ENCODE data around the gene JPH2. TPM values are rescaled to one million over a fixed set of nuclear protein-coding genes. Genes with fewer than 3 reads are reported as not detected.

The JPH2 gene
- total RNA-seq, 1 experiment from 2014 or later: 0.17 TPM

GRCh38 chr20:44204156-44204831 is 17.3 kb upstream of the JPH2 start:
- peak overlapping the region; percentile 57 for H3K9ac ChIP-seq (ENCODE audit: low read length)
- H3K27ac ChIP-seq (ENCODE audit: low read depth, low read length): peak overlapping the region; percentile 95
- no peaks in the 10 kb centered on the region for H3K27me3 ChIP-seq (ENCODE audit: insufficient read depth, low read length)
- no TSS peak for BruUV-seq (replicated peaks)
- ChIA-PET POLR2A (interaction anchor here (0.6 kb wide), 1 partner anchor 441 kb away, joined by 3 read pairs; no protein-coding TSS in a partner anchor), CTCF (interaction anchor here (1.1 to 1.5 kb wide), 3 partner anchors 13 to 180 kb away, joined by 4 to 7 read pairs (median 5); no protein-coding TSS in a partner anchor), RAD21 (ENCODE audit: low non-redundant PET in 1 of 2, low total read pairs in 2 of 2, uncharacterized antibody in 2 of 2, unreplicated experiment in 2 of 2) (no interaction called here)
- ATAC-seq: peak; percentile 95
- no peaks in the 10 kb centered on the region for H3K9me2 ChIP-seq (ENCODE audit: insufficient read depth)
- DNase-seq (ENCODE audit: low read depth, low spot score): peak; percentile 92
- H3K79me2 ChIP-seq (ENCODE audit: insufficient read depth, low read length): peaks cover 89% of the 10 kb centered on the region
- intact Hi-C loops (cut with micrococcal nuclease): no loop called here
- peaks cover 50 to 59% of the 10 kb centered on the region in 2 experiments for H3K4me1 ChIP-seq (ENCODE audit: control insufficient read depth in 1 of 2, insufficient read depth in 2 of 2, low read length in 2 of 2)
- peaks cover 31% of the 10 kb centered on the region in 2 experiments for H3K36me3 ChIP-seq (ENCODE audit: control insufficient read depth in 1 of 2, insufficient read depth in 2 of 2, low read length in 2 of 2)
- no peaks in the 10 kb centered on the region for H3K9me3 ChIP-seq (ENCODE audit: control insufficient read depth in 1 of 2, insufficient read depth in 1 of 2, low read depth in 1 of 2, low read length in 2 of 2)
- peak overlapping the region; percentile 74 for H3K4me2 ChIP-seq (ENCODE audit: low read length)
- H2AFZ ChIP-seq (ENCODE audit: low read depth, low read length, poor library complexity, severe bottlenecking): no peak overlapping the region
- H4K20me1 ChIP-seq (ENCODE audit: insufficient read depth): no peaks in the 10 kb centered on the region
- peak overlapping the region; percentile 4 to 38; a peak in 2 of 4 replicates for H3K4me3 ChIP-seq (replicated peaks in 1 of 2; ENCODE audit: low read depth in 1 of 2, low read length in 2 of 2)
- TF ChIP-seq SIN3A (IDR thresholded peaks at IDR 0.05; ENCODE audit: low read depth) (peak; percentile 73), ZNF274 (IDR thresholded peaks at IDR 0.05; ENCODE audit: low read depth, low read length) (no peak), SRF (IDR thresholded peaks at IDR 0.05; ENCODE audit: low read depth) (peak; percentile 85; the same call in 1 of the 2 replicates), CBX3 (IDR thresholded peaks at IDR 0.05; ENCODE audit: low read depth) (peak; percentile 85; the same call in 1 of the 2 replicates), REST (IDR thresholded peaks at IDR 0.05; ENCODE audit: low read depth) (no peak), ATF3 (IDR thresholded peaks at IDR 0.05) (peak; percentile 80; the same call in 1 of the 2 replicates), EZH2 (IDR thresholded peaks at IDR 0.05) (no peak), TCF7L2 (IDR thresholded peaks at IDR 0.05; ENCODE audit: borderline replicate concordance, extremely low read depth, insufficient read depth, insufficient read length) (no peak), ELF1 (IDR thresholded peaks at IDR 0.05; ENCODE audit: borderline replicate concordance, low read depth) (no peak), JUND (IDR thresholded peaks at IDR 0.05) (peak; percentile 98), CEBPB (IDR thresholded peaks at IDR 0.05; ENCODE audit: low read depth) (peak; percentile 77), MAX (IDR thresholded peaks at IDR 0.05) (peak; percentile 56; the same call in 1 of the 2 replicates), YY1 (IDR thresholded peaks at IDR 0.05; ENCODE audit: extremely low read depth, insufficient replicate concordance, low read depth, low read length) (no peak), EGR1 (IDR thresholded peaks at IDR 0.05; ENCODE audit: low read depth) (peak; percentile 53; the same call in 1 of the 2 replicates), RAD21 (IDR thresholded peaks at IDR 0.05; ENCODE audit: low read depth) (0 out of 2 replicates have a peak, but pooled peaks have one; percentile 4), POLR2A (IDR thresholded peaks at IDR 0.05; ENCODE audit: borderline replicate concordance, extremely low read depth, insufficient read depth, insufficient read length) (no peak), SP1 (IDR thresholded peaks at IDR 0.05; ENCODE audit: low read depth) (peak; percentile 95), ZFX (IDR thresholded peaks at IDR 0.05) (no peak), ZBTB33 (IDR thresholded peaks at IDR 0.05; ENCODE audit: extremely low read depth, insufficient replicate concordance, low read length) (no peak)
